IMR-90 (cell line): ENCODE data around the gene TNFRSF25. TPM values are rescaled to one million over a fixed set of nuclear protein-coding genes. Genes with fewer than 3 reads are reported as not detected.

Experiments used
- ATAC-seq: fragments of 200-7000 bp; cut with Tn5 transposase; 2 replicates; pipeline ENCODE4 v1.9.1; 2020; ENCODE audit warnings: low read depth, mild to moderate bottlenecking, moderate library complexity
- BruUV-seq: library from RNA; stranded (reverse); fragments of 400-500 nt; replicated peaks from 2 replicates; lab custom pipeline; 2021; lab: Mats Ljungman, UMichigan
- CTCF ChIA-PET: fragments of 300-600 bp; formaldehyde crosslinking; extraction: SDS; loops from one replicate; lab custom pipeline; 2021; ENCODE audit warnings: antibody characterized with exemption; lab: Yijun Ruan, JAX
- POLR2A ChIA-PET: fragments of 300-600 bp; sonication (Branson Sonifier 250); formaldehyde crosslinking; loops from one replicate; lab custom pipeline; 2022; ENCODE audit warnings: antibody characterized with exemption; ENCODE audit not compliant: unreplicated experiment; lab: Charles Lee
- DNase-seq: peaks from one replicate; pipeline ENCODE4 v3.0.0; 2013
- H2AFZ ChIP-seq: replicated peaks from 2 replicates; pipeline ENCODE3; 2013; ENCODE audit warnings: low read length, mild to moderate bottlenecking; ENCODE audit not compliant: poor library complexity
- H2AK5ac ChIP-seq: 2 replicates; pipeline ENCODE4 v1.6.1; 2013; ENCODE audit warnings: low read depth, low read length, inconsistent platforms
- H2AK9ac ChIP-seq: replicated peaks from 2 replicates; pipeline ENCODE3; 2013; ENCODE audit warnings: mild to moderate bottlenecking, low read depth, low read length, moderate library complexity; ENCODE audit not compliant: poor library complexity
- H2BK120ac ChIP-seq: 2 replicates; pipeline ENCODE4 v1.6.1; 2013; ENCODE audit warnings: low read depth, low read length, inconsistent platforms
- H2BK15ac ChIP-seq: 3 replicates; pipeline ENCODE4 v1.6.1; 2013; ENCODE audit warnings: low read depth, low read length, inconsistent platforms
- H2BK20ac ChIP-seq: 2 replicates; pipeline ENCODE4 v1.6.1; 2013; ENCODE audit warnings: low read depth, mild to moderate bottlenecking, inconsistent platforms, low read length, moderate library complexity
- H2BK5ac ChIP-seq: 2 replicates; pipeline ENCODE4 v1.6.1; 2013; ENCODE audit warnings: mild to moderate bottlenecking, low read depth, low read length, inconsistent platforms; ENCODE audit not compliant: poor library complexity, severe bottlenecking
- H3K14ac ChIP-seq: replicated peaks from 2 replicates; pipeline ENCODE4 v1.6.1; 2013; ENCODE audit warnings: low read depth, low read length, inconsistent platforms
- H3K18ac ChIP-seq: 2 replicates; pipeline ENCODE4 v1.6.1; 2013; ENCODE audit warnings: low read depth, low read length, control low read depth
- H3K23ac ChIP-seq: 2 replicates; pipeline ENCODE4 v1.6.1; 2013; ENCODE audit warnings: low read depth, low read length, inconsistent platforms
- H3K27ac ChIP-seq: 2 replicates; pipeline ENCODE4 v1.5.1; 2013; ENCODE audit warnings: mild to moderate bottlenecking, control low read depth, low read length; ENCODE audit not compliant: insufficient read depth
- H3K27me3 ChIP-seq: 2 replicates; pipeline ENCODE4 v1.6.1; 2013; ENCODE audit warnings: low read length; ENCODE audit not compliant: control insufficient read depth, insufficient read depth
- H3K36me3 ChIP-seq: 2 replicates; pipeline ENCODE4 v1.6.1; 2013; ENCODE audit warnings: low read length, mixed read lengths; ENCODE audit not compliant: control insufficient read depth, insufficient read depth
- H3K4ac ChIP-seq: 2 replicates; pipeline ENCODE4 v1.6.1; 2013; ENCODE audit warnings: low read depth, low read length, inconsistent platforms
- H3K4me1 ChIP-seq: 2 replicates; pipeline ENCODE4 v1.6.1; 2013; ENCODE audit warnings: low read length, mixed read lengths; ENCODE audit not compliant: control insufficient read depth, insufficient read depth
- H3K4me2 ChIP-seq: 2 replicates; pipeline ENCODE4 v1.6.1; 2013; ENCODE audit warnings: low read depth, mild to moderate bottlenecking, control low read depth, low read length, moderate library complexity
- H3K4me3 ChIP-seq: 2 replicates; pipeline ENCODE4 v1.5.1; 2013; ENCODE audit warnings: low read depth, mild to moderate bottlenecking, control low read depth, low read length, moderate library complexity; ENCODE audit not compliant: insufficient read depth
- H3K56ac ChIP-seq: 2 replicates; pipeline ENCODE4 v1.6.1; 2013; ENCODE audit warnings: low read length, inconsistent platforms; ENCODE audit not compliant: insufficient read depth; ENCODE audit errors: extremely low read depth
- H3K79me1 ChIP-seq, 2 experiments: 2 replicates each; pipeline ENCODE4 v1.6.1; 2013; ENCODE audit warnings: low read length in 2 of 2, inconsistent platforms in 1 of 2, low read depth in 1 of 2
- H3K9ac ChIP-seq: 2 replicates; pipeline ENCODE4 v1.6.1; 2013; ENCODE audit warnings: low read depth, low read length, control low read depth
- H3K9me1 ChIP-seq: 2 replicates; pipeline ENCODE4 v1.6.1; 2013; ENCODE audit warnings: low read length, inconsistent platforms; ENCODE audit not compliant: insufficient read depth
- H3K9me3 ChIP-seq: 2 replicates; pipeline ENCODE4 v1.6.1; 2013; ENCODE audit warnings: low read length; ENCODE audit not compliant: control insufficient read depth, insufficient read depth
- H4K20me1 ChIP-seq: 2 replicates; pipeline ENCODE4 v1.6.1; 2013; ENCODE audit warnings: low read length, inconsistent platforms; ENCODE audit not compliant: insufficient read depth
- H4K5ac ChIP-seq: 2 replicates; pipeline ENCODE4 v1.6.1; 2013; ENCODE audit warnings: mild to moderate bottlenecking, low read depth, low read length, control low read depth
- H4K8ac ChIP-seq, 2 experiments: 2 replicates each; pipeline ENCODE4 v1.6.1; 2013; ENCODE audit warnings: low read depth in 2 of 2, low read length in 2 of 2, control low read depth in 1 of 2, inconsistent platforms in 1 of 2
- H4K91ac ChIP-seq: 2 replicates; pipeline ENCODE4 v1.6.1; 2013; ENCODE audit warnings: low read depth, low read length, inconsistent platforms; ENCODE audit not compliant: insufficient read depth
- BHLHE40 ChIP-seq: fragments of 150-350 bp; IDR thresholded peaks from 2 replicates; pipeline ENCODE4 v1.6.1; 2016; ENCODE audit warnings: mild to moderate bottlenecking, low read depth, low read length
- CEBPB ChIP-seq: IDR thresholded peaks from 2 replicates; pipeline ENCODE4 v1.6.1; 2012; ENCODE audit warnings: low read depth, low read length, improper control_type of control experiment
- CHD1 ChIP-seq: IDR thresholded peaks from 2 replicates; pipeline ENCODE4 v1.6.1; 2012; ENCODE audit warnings: low read depth, low read length, improper control_type of control experiment
- CTCF ChIP-seq: conservative IDR thresholded peaks from 2 replicates; pipeline ENCODE4 v1.5.1; 2012; ENCODE audit warnings: mild to moderate bottlenecking, low read depth, low read length, improper control_type of control experiment
- ELK1 ChIP-seq: fragments of 150-350 bp; IDR thresholded peaks from 2 replicates; pipeline ENCODE4 v1.6.1; 2016; ENCODE audit warnings: low read depth, mild to moderate bottlenecking, low read length, moderate library complexity, borderline replicate concordance
- FOS ChIP-seq: fragments of 150-350 bp; IDR thresholded peaks from 2 replicates; pipeline ENCODE4 v1.6.1; 2016; ENCODE audit warnings: low read depth, low read length
- MAFK ChIP-seq: IDR thresholded peaks from 2 replicates; pipeline ENCODE4 v1.6.1; 2012; ENCODE audit warnings: low read depth, low read length, improper control_type of control experiment
- MAZ ChIP-seq: IDR thresholded peaks from 2 replicates; pipeline ENCODE4 v1.6.1; 2012; ENCODE audit warnings: low read depth, mild to moderate bottlenecking, low read length, improper control_type of control experiment, moderate library complexity, borderline replicate concordance
- MXI1 ChIP-seq: IDR thresholded peaks from 2 replicates; pipeline ENCODE4 v1.6.1; 2012; ENCODE audit warnings: low read depth, mild to moderate bottlenecking, low read length, moderate library complexity, borderline replicate concordance
- NFE2L2 ChIP-seq: fragments of 150-350 bp; IDR thresholded peaks from 2 replicates; pipeline ENCODE4 v1.6.1; 2016; ENCODE audit warnings: low read depth, mild to moderate bottlenecking, low read length
- POLR2A ChIP-seq: IDR thresholded peaks from 2 replicates; pipeline ENCODE4 v1.6.1; 2012; ENCODE audit warnings: mild to moderate bottlenecking, low read depth, low read length
- RAD21 ChIP-seq: IDR thresholded peaks from 2 replicates; pipeline ENCODE4 v1.6.1; 2012; ENCODE audit warnings: low read length, improper control_type of control experiment
- RCOR1 ChIP-seq: IDR thresholded peaks from 2 replicates; pipeline ENCODE4 v1.6.1; 2012; ENCODE audit warnings: mild to moderate bottlenecking, low read length, improper control_type of control experiment; ENCODE audit not compliant: insufficient replicate concordance
- RFX5 ChIP-seq: IDR thresholded peaks from 2 replicates; pipeline ENCODE4 v1.8.0; 2012; ENCODE audit warnings: low read depth, mild to moderate bottlenecking, low read length, moderate library complexity
- SMC3 ChIP-seq: fragments of 150-350 bp; IDR thresholded peaks from 2 replicates; pipeline ENCODE4 v1.6.1; 2016; ENCODE audit warnings: low read depth, mild to moderate bottlenecking, antibody characterized with exemption, low read length, moderate library complexity
- USF2 ChIP-seq: fragments of 150-350 bp; IDR thresholded peaks from 2 replicates; pipeline ENCODE4 v1.6.1; 2017; ENCODE audit warnings: mild to moderate bottlenecking, antibody characterized with exemption, low read length, low read depth
- WGBS, 2 experiments: methylation state at CpG; one replicate each; pipeline versions ENCODE4 v1.1.5 to v1.1.7; 2013; ENCODE audit warnings: missing lambda C conversion rate in 2 of 2; ENCODE audit not compliant: insufficient read length in 1 of 2; ENCODE audit errors: extremely low coverage in 2 of 2; 5-methylcytosine and 5-hydroxymethylcytosine counted together
- dilution Hi-C: fragments of 300-500 bp; cut with HindIII; formaldehyde crosslinking; loops from one replicate; pipeline ENCODE4 v1.14.3; 2018; ENCODE audit warnings: low sequenced_read_pairs; ENCODE audit not compliant: unreplicated experiment
- in situ Hi-C: fragments of 300-500 bp; cut with MboI; formaldehyde crosslinking; loops from 3 replicates; pipeline ENCODE4 v1.14.3; 2019; ENCODE audit warnings: low sequenced_read_pairs, inconsistent platforms, mixed read lengths
- intact Hi-C: fragments of 100-400 bp; cut with micrococcal nuclease; formaldehyde crosslinking; loops from 2 replicates; pipeline ENCODE4 v1.10.0; 2022
- polyA plus RNA-seq, 3 experiments: library from polyadenylated mRNA; depleted of rRNA; stranded (reverse); fragments of >200 nt; gene quantifications; 2 replicates each; pipeline ENCODE4 v1.2.3, GENCODE V29; 2012; ENCODE audit warnings: low replicate concordance in 1 of 3
- total RNA-seq: library from RNA; depleted of rRNA; stranded (reverse); fragments of >200 nt; gene quantifications from 2 replicates; pipeline ENCODE4 v1.2.3, GENCODE V29; 2012

Gene TNFRSF25
- total and polyA plus RNA-seq, 2 of the 4 experiments (the other 2 are of a cell fraction) = 1.3 to 11.2 TPM

- ChIA-PET CTCF (interaction anchor here (0.7 kb wide), 1 partner anchor 24 kb away, joined by 3 read pairs; no protein-coding TSS in a partner anchor), POLR2A (no interaction called here)
- no peak overlapping the region for H3K4me2 ChIP-seq
- peak overlapping the region; percentile 32 for H2AFZ ChIP-seq
- no peak overlapping the region for H3K14ac ChIP-seq
- H3K9me1 ChIP-seq = no peaks in the 10 kb centered on the region
- no peak overlapping the region for H2BK5ac ChIP-seq
- H4K20me1 ChIP-seq = no peaks in the 10 kb centered on the region
- H3K23ac ChIP-seq = no peak overlapping the region
- peaks cover 20% of the 10 kb centered on the region for H3K36me3 ChIP-seq
- no peak overlapping the region for H2AK9ac ChIP-seq
- 81% methylated on average over 3 of the region's 13 CpGs; no CpG with 5 or more reads in 1 of the 2 experiments for WGBS, 2 experiments
- H2BK20ac ChIP-seq = no peak overlapping the region
- H4K91ac ChIP-seq = no peak overlapping the region
- H3K18ac ChIP-seq = no peak overlapping the region
- H3K9me3 ChIP-seq = no peaks in the 10 kb centered on the region
- TF ChIP-seq CHD1 (no peak), NFE2L2 (no peak), ELK1 (no peak), POLR2A (no peak), FOS (no peak), BHLHE40 (no peak), MAZ (no peak), RCOR1 (no peak), CEBPB (no peak), RFX5 (no peak), MXI1 (no peak), SMC3 (no peak), CTCF (no peak), USF2 (no peak), RAD21 (no peak), MAFK (no peak)
- no peak overlapping the region for H3K4ac ChIP-seq
- H4K5ac ChIP-seq = no peak overlapping the region
- no TSS peak for BruUV-seq
- peaks cover 16% of the 10 kb centered on the region for H3K27me3 ChIP-seq
- no peaks in the 10 kb centered on the region for H3K79me1 ChIP-seq
- no peak overlapping the region for H4K8ac ChIP-seq
- DNase-seq (no peak), ATAC-seq (no peak)
- H3K56ac ChIP-seq = no peak overlapping the region
- dilution Hi-C loops = no loop called here
- no peak overlapping the region for H2BK15ac ChIP-seq
- in situ Hi-C loops = no loop called here
- no peaks in the 10 kb centered on the region for H3K4me1 ChIP-seq
- H3K9ac ChIP-seq = no peak overlapping the region
- no peak overlapping the region for H3K4me3 ChIP-seq
- H3K27ac ChIP-seq = no peak overlapping the region
- intact Hi-C loops = no loop called here
- H2BK120ac ChIP-seq = no peak overlapping the region
- H2AK5ac ChIP-seq = no peak overlapping the region
Observed at GRCh38 chr1:6462412-6463119, 3.4 kb downstream of the TNFRSF25 start.
